ENCODE data around the gene SETBP1.
A peak's percentile ranks its signal among the peaks of the same experiment; 100 is the strongest.

SETBP1 gene

DNA sequence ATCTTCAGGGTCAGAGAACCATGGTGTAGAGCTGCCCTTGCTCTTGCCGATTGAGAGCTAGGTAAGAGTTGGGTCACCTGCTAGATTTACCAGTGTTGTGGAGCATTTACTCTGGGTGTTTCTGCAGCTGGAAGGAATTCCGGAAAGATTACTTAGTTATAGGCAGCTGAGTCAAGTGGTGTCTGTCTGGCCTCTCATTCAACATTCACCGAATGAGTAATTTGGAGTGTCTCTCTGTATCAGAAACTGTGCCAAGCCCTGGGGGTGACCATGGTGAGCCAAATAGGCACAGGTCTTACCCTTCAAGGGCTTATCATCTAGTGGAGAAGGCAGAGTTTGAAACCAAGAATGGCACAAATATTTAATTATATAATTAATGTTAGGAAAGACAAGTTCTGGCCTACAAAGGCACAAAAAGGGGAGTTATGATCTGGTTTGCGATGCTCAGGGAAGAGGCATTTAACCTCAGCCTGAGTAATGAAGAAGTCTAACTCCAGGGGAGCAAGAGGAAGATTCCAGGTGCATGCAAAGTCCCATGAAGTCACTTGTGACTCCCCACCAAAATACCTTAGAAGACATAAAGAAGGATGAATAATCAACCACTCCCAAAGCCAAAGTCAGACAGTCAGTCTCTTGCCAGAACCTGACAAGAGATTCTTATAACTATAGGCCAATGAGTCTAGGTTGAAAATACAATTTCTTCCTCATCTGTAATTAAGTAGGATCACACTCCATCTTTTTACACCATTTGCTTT lies 12.5 kb downstream of the SETBP1 start:
- no peak for DNase-seq (ENCODE audit: low read depth, low spot score)
- Histone ChIP-seq H3K9me3 (ENCODE audit: low read depth, low read length) (no peaks in the 10 kb centered on the region), H3K27ac (no peak overlapping the region), H3K9ac (ENCODE audit: insufficient read length) (no peak overlapping the region), H3K4me3 (no peak overlapping the region), H3K36me3 (ENCODE audit: insufficient read depth, low read length) (no peaks in the 10 kb centered on the region)
- no peak for TF ChIP-seq POLR2AphosphoS5 (IDR thresholded peaks at IDR 0.05; ENCODE audit: borderline replicate concordance, low read depth, low read length)
- no peak for TF ChIP-seq FOXP2 (optimal IDR thresholded peaks at IDR 0.05; ENCODE audit: control extremely low read depth, extremely low read length, insufficient read depth)
- no peak for TF ChIP-seq EZH2 (IDR thresholded peaks at IDR 0.05)

DNA sequence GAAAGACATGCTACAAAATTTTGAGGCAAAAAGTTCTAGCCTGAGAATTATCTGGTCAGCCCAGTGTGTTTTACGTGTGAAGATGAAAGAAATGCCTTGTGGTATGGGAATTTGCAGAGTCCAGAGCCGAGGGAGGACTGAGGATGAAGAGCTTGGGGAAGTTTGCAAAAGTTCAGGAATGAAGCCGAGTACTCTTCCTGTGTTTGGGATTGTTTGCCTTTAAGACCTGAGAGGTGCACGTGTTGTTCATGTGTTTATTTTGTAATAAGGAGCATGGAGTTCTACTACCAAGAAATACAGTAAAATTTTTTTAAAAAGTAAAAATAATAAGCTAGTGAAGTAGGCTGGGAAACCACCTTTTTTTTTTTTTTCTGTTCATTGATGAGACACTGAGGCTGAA lies 14.8 kb downstream of the SETBP1 start:
- no peak for TF ChIP-seq FOXP2 (optimal IDR thresholded peaks at IDR 0.05; ENCODE audit: control extremely low read depth, extremely low read length, insufficient read depth)
- TF ChIP-seq POLR2AphosphoS5 (IDR thresholded peaks at IDR 0.05; ENCODE audit: borderline replicate concordance, low read depth, low read length) = no peak
- TF ChIP-seq EZH2 (IDR thresholded peaks at IDR 0.05) = no peak

GRCh38 chr18:44696892-44697291 lies 16.2 kb downstream of the SETBP1 start:
- Histone ChIP-seq H3K9ac (ENCODE audit: insufficient read length) (no peak overlapping the region), H3K9me3 (ENCODE audit: low read depth, low read length) (no peaks in the 10 kb centered on the region), H3K4me3 (no peak overlapping the region), H3K27ac (no peak overlapping the region), H3K36me3 (ENCODE audit: insufficient read depth, low read length) (no peaks in the 10 kb centered on the region)
- no peak for DNase-seq (ENCODE audit: low read depth, low spot score)
- no peak for TF ChIP-seq POLR2AphosphoS5 (IDR thresholded peaks at IDR 0.05; ENCODE audit: borderline replicate concordance, low read depth, low read length)
- TF ChIP-seq FOXP2 (optimal IDR thresholded peaks at IDR 0.05; ENCODE audit: control extremely low read depth, extremely low read length, insufficient read depth) = no peak
- no peak for TF ChIP-seq EZH2 (IDR thresholded peaks at IDR 0.05)

More for the DNA sequence above, 14.8 kb downstream of the SETBP1 start:
- no peak overlapping the region for H3K27ac ChIP-seq
- no peak overlapping the region for H3K4me3 ChIP-seq
- H3K9me3 ChIP-seq (ENCODE audit: low read depth, low read length) = no peaks in the 10 kb centered on the region
- H3K36me3 ChIP-seq (ENCODE audit: insufficient read depth, low read length) = no peaks in the 10 kb centered on the region
- DNase-seq (ENCODE audit: low read depth, low spot score) = no peak
- H3K9ac ChIP-seq (ENCODE audit: insufficient read length) = no peak overlapping the region

DNA sequence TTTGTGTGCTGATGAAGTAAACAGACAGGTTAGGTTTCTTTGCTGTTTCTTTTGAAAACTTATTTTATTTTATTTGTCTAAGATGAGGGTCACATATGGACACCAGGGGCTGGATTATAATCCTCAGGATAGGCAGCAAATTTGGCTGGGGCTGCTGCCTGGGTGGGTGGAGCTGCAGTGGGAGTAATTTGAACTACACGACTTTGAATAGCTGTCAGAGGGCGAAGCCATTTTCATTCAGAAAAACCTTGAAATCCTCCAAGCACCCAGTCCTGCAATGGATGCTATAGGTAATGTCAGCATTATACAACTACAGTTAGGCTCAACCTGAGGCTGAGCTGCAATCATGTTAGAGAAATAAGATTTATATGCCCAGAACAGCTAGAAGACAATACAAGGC lies 16.6 kb downstream of the SETBP1 start:
- Histone ChIP-seq H3K9me3 (ENCODE audit: low read depth, low read length) (no peaks in the 10 kb centered on the region), H3K27ac (no peak overlapping the region)
- DNase-seq (ENCODE audit: low read depth, low spot score) = no peak

GRCh38 chr18:44698518-44698917 lies 17.8 kb downstream of the SETBP1 start:
- Histone ChIP-seq H3K36me3 (ENCODE audit: insufficient read depth, low read length) (no peaks in the 10 kb centered on the region), H3K9me3 (ENCODE audit: low read depth, low read length) (no peaks in the 10 kb centered on the region), H3K9ac (ENCODE audit: insufficient read length) (no peak overlapping the region), H3K27ac (no peak overlapping the region), H3K4me3 (no peak overlapping the region)
- DNase-seq (ENCODE audit: low read depth, low spot score) = no peak
- TF ChIP-seq EZH2 (IDR thresholded peaks at IDR 0.05) = no peak
- TF ChIP-seq POLR2AphosphoS5 (IDR thresholded peaks at IDR 0.05; ENCODE audit: borderline replicate concordance, low read depth, low read length) = no peak
- TF ChIP-seq FOXP2 (optimal IDR thresholded peaks at IDR 0.05; ENCODE audit: control extremely low read depth, extremely low read length, insufficient read depth) = no peak

More for the DNA sequence above, 16.6 kb downstream of the SETBP1 start:
- no peaks in the 10 kb centered on the region for H3K36me3 ChIP-seq (ENCODE audit: insufficient read depth, low read length)
- TF ChIP-seq FOXP2 (optimal IDR thresholded peaks at IDR 0.05; ENCODE audit: control extremely low read depth, extremely low read length, insufficient read depth) (no peak), EZH2 (IDR thresholded peaks at IDR 0.05) (no peak), POLR2AphosphoS5 (IDR thresholded peaks at IDR 0.05; ENCODE audit: borderline replicate concordance, low read depth, low read length) (no peak)
- no peak overlapping the region for H3K4me3 ChIP-seq
- no peak overlapping the region for H3K9ac ChIP-seq (ENCODE audit: insufficient read length)

DNA sequence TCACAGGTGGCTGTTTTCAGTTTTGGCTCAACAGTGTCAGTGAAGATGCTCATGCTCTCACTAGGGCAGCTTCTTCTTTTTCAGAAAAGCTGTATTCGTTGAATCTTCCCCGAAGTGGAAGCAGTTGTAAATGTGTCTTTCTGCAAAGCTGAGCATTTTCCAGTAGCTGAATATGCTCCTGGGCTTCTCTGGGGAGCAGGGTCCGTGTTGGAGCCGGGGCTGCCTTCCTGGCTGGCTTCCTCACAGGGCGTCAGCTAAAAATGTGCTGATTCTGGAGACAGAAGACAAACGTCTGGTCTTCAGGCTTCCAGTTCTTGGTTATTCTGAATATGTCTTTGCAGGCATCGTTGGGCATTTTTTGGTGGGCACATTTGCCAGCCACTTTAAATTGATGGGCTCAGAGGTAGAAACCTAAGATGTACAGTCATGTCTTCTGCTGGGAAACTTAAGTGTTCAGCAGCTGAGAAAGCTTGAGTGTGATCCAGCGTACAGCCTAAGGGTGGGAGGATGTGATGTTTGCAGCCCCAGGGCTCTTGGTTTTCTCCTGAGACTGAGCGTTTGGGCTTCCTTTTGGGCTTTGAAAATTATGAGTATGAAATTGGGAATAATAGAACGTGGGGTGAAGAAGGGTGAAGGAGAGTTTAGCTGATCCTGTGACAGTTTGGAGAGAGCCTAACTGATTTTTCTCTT lies 19.0 kb downstream of the SETBP1 start:
- DNase-seq (ENCODE audit: low read depth, low spot score) = peak; percentile 45
- Histone ChIP-seq H3K9ac (ENCODE audit: insufficient read length) (no peak overlapping the region), H3K9me3 (ENCODE audit: low read depth, low read length) (no peaks in the 10 kb centered on the region), H3K27ac (no peak overlapping the region), H3K4me3 (no peak overlapping the region), H3K36me3 (ENCODE audit: insufficient read depth, low read length) (no peaks in the 10 kb centered on the region)
- no peak for TF ChIP-seq EZH2 (IDR thresholded peaks at IDR 0.05)
- no peak for TF ChIP-seq POLR2AphosphoS5 (IDR thresholded peaks at IDR 0.05; ENCODE audit: borderline replicate concordance, low read depth, low read length)
- no peak for TF ChIP-seq FOXP2 (optimal IDR thresholded peaks at IDR 0.05; ENCODE audit: control extremely low read depth, extremely low read length, insufficient read depth)

DNA sequence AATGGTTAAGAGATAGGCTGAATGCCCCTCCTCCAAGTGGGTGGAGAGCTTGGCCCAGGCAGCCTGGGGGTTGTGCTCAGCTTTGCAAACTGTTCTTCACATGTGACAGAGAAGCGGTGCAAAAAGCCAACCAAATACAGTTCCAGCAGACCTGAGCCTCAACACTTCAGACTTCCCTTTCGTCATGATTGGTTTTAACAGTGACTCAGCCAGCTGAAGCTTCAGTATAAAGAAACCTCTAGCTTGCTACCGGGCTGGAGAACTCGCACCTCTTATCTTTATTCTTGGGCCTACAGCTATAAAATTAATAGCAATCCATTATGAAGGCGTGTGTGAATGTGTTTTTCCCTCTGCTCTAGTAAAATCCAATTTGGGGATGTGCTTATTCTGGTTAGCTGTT lies 20.0 kb downstream of the SETBP1 start:
- Histone ChIP-seq H3K4me3 (no peak overlapping the region), H3K27ac (no peak overlapping the region), H3K9ac (ENCODE audit: insufficient read length) (no peak overlapping the region), H3K36me3 (ENCODE audit: insufficient read depth, low read length) (no peaks in the 10 kb centered on the region), H3K9me3 (ENCODE audit: low read depth, low read length) (no peaks in the 10 kb centered on the region)
- TF ChIP-seq EZH2 (IDR thresholded peaks at IDR 0.05) = no peak
- TF ChIP-seq FOXP2 (optimal IDR thresholded peaks at IDR 0.05; ENCODE audit: control extremely low read depth, extremely low read length, insufficient read depth) = no peak
- TF ChIP-seq POLR2AphosphoS5 (IDR thresholded peaks at IDR 0.05; ENCODE audit: borderline replicate concordance, low read depth, low read length) = no peak
- no peak for DNase-seq (ENCODE audit: low read depth, low spot score)

GRCh38 chr18:44701227-44701626 lies 20.5 kb downstream of the SETBP1 start:
- no peaks in the 10 kb centered on the region for H3K36me3 ChIP-seq (ENCODE audit: insufficient read depth, low read length)
- H3K27ac ChIP-seq = no peak overlapping the region
- no peak overlapping the region for H3K9ac ChIP-seq (ENCODE audit: insufficient read length)
- TF ChIP-seq POLR2AphosphoS5 (IDR thresholded peaks at IDR 0.05; ENCODE audit: borderline replicate concordance, low read depth, low read length) (no peak), EZH2 (IDR thresholded peaks at IDR 0.05) (no peak), FOXP2 (optimal IDR thresholded peaks at IDR 0.05; ENCODE audit: control extremely low read depth, extremely low read length, insufficient read depth) (no peak)
- no peaks in the 10 kb centered on the region for H3K9me3 ChIP-seq (ENCODE audit: low read depth, low read length)
- DNase-seq (ENCODE audit: low read depth, low spot score) = no peak
- no peak overlapping the region for H3K4me3 ChIP-seq

Data from SK-N-MC (cell line).